GM12878 (cell line): ENCODE measurements around the gene SFN. TPM values are rescaled to one million over a fixed set of nuclear protein-coding genes. Genes with fewer than 3 reads are reported as not detected.

Experiments used
- ATF2 ChIP-seq: IDR thresholded peaks from 2 replicates; pipeline ENCODE4 v1.6.1; 2012; ENCODE audit warnings: low read length, inconsistent platforms
- BMI1 ChIP-seq: fragments of 450-650 bp; IDR thresholded peaks from 2 replicates; pipeline ENCODE4 v1.6.1; 2016; ENCODE audit warnings: mild to moderate bottlenecking, moderate library complexity, borderline replicate concordance
- CHD1 ChIP-seq: IDR thresholded peaks from 2 replicates; pipeline ENCODE4 v1.6.1; 2012; ENCODE audit warnings: low read depth, low read length, improper control_type of control experiment
- E4F1 ChIP-seq: fragments of 450-650 bp; IDR thresholded peaks from 2 replicates; pipeline ENCODE4 v1.6.1; 2018; ENCODE audit warnings: borderline replicate concordance, mild to moderate bottlenecking; ENCODE audit not compliant: partially characterized antibody
- HDGF ChIP-seq: fragments of 450-650 bp; IDR thresholded peaks from 2 replicates; pipeline ENCODE4 v1.6.1; 2016; ENCODE audit warnings: antibody characterized with exemption
- IKZF1 ChIP-seq: fragments of 450-650 bp; conservative IDR thresholded peaks from 2 replicates; pipeline ENCODE4 v1.6.1; 2017; ENCODE audit warnings: antibody characterized with exemption, mild to moderate bottlenecking
- JUND ChIP-seq: IDR thresholded peaks from 2 replicates; pipeline ENCODE4 v1.6.1; 2012; ENCODE audit warnings: low read depth, mild to moderate bottlenecking, low read length, improper control_type of control experiment, moderate library complexity
- MLLT1 ChIP-seq: fragments of 450-650 bp; IDR thresholded peaks from 2 replicates; pipeline ENCODE4 v1.6.1; 2016; ENCODE audit warnings: mild to moderate bottlenecking
- MXI1 ChIP-seq: fragments of 150-350 bp; IDR thresholded peaks from 2 replicates; pipeline ENCODE4 v1.6.1; 2011; ENCODE audit warnings: low read depth, mild to moderate bottlenecking, inconsistent platforms, low read length, improper control_type of control experiment
- NFXL1 ChIP-seq: fragments of 450-650 bp; IDR thresholded peaks from 2 replicates; pipeline ENCODE4 v1.6.1; 2017; ENCODE audit warnings: antibody characterized with exemption, mild to moderate bottlenecking, borderline replicate concordance
- REST ChIP-seq: IDR thresholded peaks from 2 replicates; pipeline ENCODE4 v1.6.1; 2012; ENCODE audit warnings: mild to moderate bottlenecking, low read depth, low read length
- SIX5 ChIP-seq: IDR thresholded peaks from 2 replicates; pipeline ENCODE4 v1.6.1; 2011; ENCODE audit warnings: mild to moderate bottlenecking, low read depth, low read length, moderate library complexity; ENCODE audit not compliant: severe bottlenecking
- SMC3 ChIP-seq: IDR thresholded peaks from 2 replicates; pipeline ENCODE4 v1.6.1; 2011; ENCODE audit warnings: low read length, improper control_type of control experiment, borderline replicate concordance
- SRF ChIP-seq, 2 experiments: IDR thresholded peaks; 2 replicates each; pipeline ENCODE4 v1.6.1; 2011; ENCODE audit warnings: low read depth in 2 of 2, low read length in 2 of 2, mild to moderate bottlenecking in 1 of 2, moderate library complexity in 1 of 2
- TCF3 ChIP-seq: IDR thresholded peaks from 2 replicates; pipeline ENCODE4 v1.6.1; 2012; ENCODE audit warnings: low read depth, mild to moderate bottlenecking, low read length, borderline replicate concordance; ENCODE audit not compliant: insufficient read depth
- WRNIP1 ChIP-seq: IDR thresholded peaks from 2 replicates; pipeline ENCODE4 v1.6.1; 2011; ENCODE audit warnings: low read depth, low read length, improper control_type of control experiment, borderline replicate concordance
- YY1 ChIP-seq: IDR thresholded peaks from 2 replicates; pipeline ENCODE4 v1.6.1; 2011; ENCODE audit warnings: low read depth, mild to moderate bottlenecking, low read length
- ZSCAN29 ChIP-seq: fragments of 450-650 bp; IDR thresholded peaks from 2 replicates; pipeline ENCODE4 v1.6.1; 2017; ENCODE audit warnings: mild to moderate bottlenecking, moderate library complexity
- polyA plus RNA-seq, 11 experiments: library from polyadenylated mRNA; depleted of rRNA in 4 of 11; unstranded in 6 of 11; stranded (reverse) in 5 of 11; fragments of >200 nt; fragmentation: Nextera tagmentation in 4 of 11; fragmentation: Illumina TruSeq in 1 of 11; extraction: Ambion mirVana in 4 of 11; extraction: Trizol in 1 of 11; gene quantifications; 1 replicate in 1 of 11; 2 replicates in 10 of 11; pipeline versions ENCODE4 v1.2.1 to v1.2.3, GENCODE V29; 2011 to 2016; ENCODE audit warnings: inconsistent platforms in 2 of 11, missing spikeins in 2 of 11, low read depth in 1 of 11
- total RNA-seq, 4 experiments: library from RNA; depleted of rRNA in 3 of 4; stranded (reverse); fragments of >200 nt in 3 of 4; fragmentation: Illumina TruSeq in 1 of 4; extraction: Trizol in 1 of 4; gene quantifications; 2 replicates each; pipeline versions ENCODE4 v1.2.1 to v1.2.3, GENCODE V29; 2013 to 2021

SFN gene
- total and polyA plus RNA-seq, 10 of the 15 experiments (the other 5 are each of a cell fraction or from before 2014, with no cell fraction given) = 0.19 to 2.9 (median 1.0) TPM

GRCh38 chr1:26833432-26834405 lies 29.2 kb upstream of the SFN start (continued):
- no peak for TF ChIP-seq E4F1
- no peak for TF ChIP-seq NFXL1
- no peak for TF ChIP-seq SIX5
- no peak; the same call in 1 of the 2 replicates for TF ChIP-seq ATF2
- TF ChIP-seq SRF (IDR thresholded peaks at IDR 0.05; ENCODE audit: low read depth in 2 of 2, low read length in 2 of 2) = no peak
- peak; percentile 66 for TF ChIP-seq IKZF1
- no peak for TF ChIP-seq REST
- TF ChIP-seq YY1 = peak; percentile 86
- peak; percentile 61; the same call in 1 of the 2 replicates for TF ChIP-seq TCF3
- no peak for TF ChIP-seq ZSCAN29
- 0 out of 2 replicates have a peak, but pooled peaks have one; percentile 8 for TF ChIP-seq JUND
- peak; percentile 83; the same call in 1 of the 2 replicates for TF ChIP-seq MXI1
- peak; percentile 94; the same call in 1 of the 2 replicates for TF ChIP-seq HDGF
- no peak for TF ChIP-seq BMI1
- TF ChIP-seq CHD1 = no peak
- peak; percentile 71; the same call in 1 of the 2 replicates for TF ChIP-seq MLLT1
- TF ChIP-seq SMC3 = peak; percentile 57; the same call in 1 of the 2 replicates
- TF ChIP-seq WRNIP1 = no peak
